ENCODE measurements around the gene RIMS1. TPM values are rescaled to one million over a fixed set of nuclear protein-coding genes. Genes with fewer than 3 reads are reported as not detected.

Gene RIMS1
- total and polyA plus RNA-seq, 2 donors (not counting 1 experiment from before 2014, with no cell fraction given): not detected

DNA sequence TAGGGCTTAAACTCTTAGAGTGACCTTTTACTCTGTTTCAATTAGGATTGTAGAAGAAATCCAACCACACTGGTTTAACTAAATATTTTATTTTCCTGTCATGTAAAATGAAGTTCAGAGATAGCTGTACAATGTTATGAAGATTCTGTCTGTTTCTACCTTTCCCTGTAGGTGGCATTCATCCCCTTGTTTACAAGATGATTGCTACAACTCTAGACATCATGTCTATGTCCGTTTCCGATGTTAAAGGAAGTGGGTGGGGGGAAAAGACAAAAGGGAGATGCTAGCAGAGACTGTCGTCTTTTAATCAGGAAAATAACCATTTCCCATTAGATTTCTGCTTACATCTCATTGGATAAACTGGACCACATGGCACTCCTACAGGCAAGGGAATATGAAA is 30.9 kb upstream of the RIMS1 start:
- ChIA-PET CTCF (no interaction called here), POLR2A (no interaction called here)
- no peak overlapping the region for H3K27ac ChIP-seq (ENCODE audit: low read length in 2 of 2)
- no peaks in the 10 kb centered on the region for H3K4me1 ChIP-seq (ENCODE audit: control insufficient read depth in 2 of 2, insufficient read depth in 2 of 2, low read length in 2 of 2)
- TF ChIP-seq, protein P1, sequence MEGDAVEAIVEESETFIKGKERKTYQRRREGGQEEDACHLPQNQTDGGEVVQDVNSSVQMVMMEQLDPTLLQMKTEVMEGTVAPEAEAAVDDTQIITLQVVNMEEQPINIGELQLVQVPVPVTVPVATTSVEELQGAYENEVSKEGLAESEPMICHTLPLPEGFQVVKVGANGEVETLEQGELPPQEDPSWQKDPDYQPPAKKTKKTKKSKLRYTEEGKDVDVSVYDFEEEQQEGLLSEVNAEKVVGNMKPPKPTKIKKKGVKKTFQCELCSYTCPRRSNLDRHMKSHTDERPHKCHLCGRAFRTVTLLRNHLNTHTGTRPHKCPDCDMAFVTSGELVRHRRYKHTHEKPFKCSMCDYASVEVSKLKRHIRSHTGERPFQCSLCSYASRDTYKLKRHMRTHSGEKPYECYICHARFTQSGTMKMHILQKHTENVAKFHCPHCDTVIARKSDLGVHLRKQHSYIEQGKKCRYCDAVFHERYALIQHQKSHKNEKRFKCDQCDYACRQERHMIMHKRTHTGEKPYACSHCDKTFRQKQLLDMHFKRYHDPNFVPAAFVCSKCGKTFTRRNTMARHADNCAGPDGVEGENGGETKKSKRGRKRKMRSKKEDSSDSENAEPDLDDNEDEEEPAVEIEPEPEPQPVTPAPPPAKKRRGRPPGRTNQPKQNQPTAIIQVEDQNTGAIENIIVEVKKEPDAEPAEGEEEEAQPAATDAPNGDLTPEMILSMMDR (IDR thresholded peaks at IDR 0.05): no peak
- no peak for TF ChIP-seq EZH2 (IDR thresholded peaks at IDR 0.05; ENCODE audit: borderline replicate concordance, insufficient read depth, low read depth, low read length, poor library complexity, severe bottlenecking)
- H2AFZ ChIP-seq (ENCODE audit: insufficient read depth, low read depth, low read length, poor library complexity, severe bottlenecking): no peak overlapping the region
- no peak overlapping the region for H3K4me3 Mint-ChIP-seq
- no peak overlapping the region for H3K27ac Mint-ChIP-seq
- H3K4me1 Mint-ChIP-seq: no peaks in the 10 kb centered on the region
- no peaks in the 10 kb centered on the region for H3K79me2 ChIP-seq (ENCODE audit: control insufficient read depth, insufficient read depth, low read length)
- H3K4me3 ChIP-seq (ENCODE audit: control extremely low read depth in 1 of 5, extremely low read depth in 1 of 5, insufficient read depth in 1 of 5, low read depth in 2 of 5, low read length in 4 of 5): no peak overlapping the region
- DNase-seq (no peak), ATAC-seq (ENCODE audit: low read depth) (no peak)
- H3K27me3 Mint-ChIP-seq: no peaks in the 10 kb centered on the region
- no peak overlapping the region for H3K4me2 ChIP-seq (replicated peaks; ENCODE audit: low read depth, low read length, poor library complexity, severe bottlenecking)
- peaks cover 2% of the 10 kb centered on the region for H3K9me3 Mint-ChIP-seq (ENCODE audit: insufficient read depth)
- no CpG with 5 or more reads among the region's 3 CpGs for WGBS (ENCODE audit: insufficient coverage)
- peaks cover 0 to 3% (median 0%) of the 10 kb centered on the region in 3 donors for H3K9me3 ChIP-seq (ENCODE audit: control extremely low read depth in 1 of 3, control insufficient read depth in 2 of 3, insufficient read depth in 1 of 3, low read length in 2 of 3)
- no peaks in the 10 kb centered on the region for H4K20me1 ChIP-seq (ENCODE audit: control insufficient read depth, insufficient read depth, low read length, poor library complexity, severe bottlenecking)
- no peak overlapping the region for H3K9ac ChIP-seq (ENCODE audit: low read length)
- intact Hi-C loops (cut with micrococcal nuclease): no loop called here
- H3K27me3 ChIP-seq (replicated peaks in 1 of 4; ENCODE audit: control extremely low read depth in 1 of 4, control insufficient read depth in 3 of 4, insufficient read depth in 4 of 4, low read length in 3 of 4): no peaks in the 10 kb centered on the region
- no peaks in the 10 kb centered on the region for H3K36me3 ChIP-seq (replicated peaks in 1 of 2; ENCODE audit: control extremely low read depth in 1 of 2, control insufficient read depth in 1 of 2, extremely low read depth in 1 of 2, insufficient read depth in 2 of 2, low read length in 1 of 2)

DNA sequence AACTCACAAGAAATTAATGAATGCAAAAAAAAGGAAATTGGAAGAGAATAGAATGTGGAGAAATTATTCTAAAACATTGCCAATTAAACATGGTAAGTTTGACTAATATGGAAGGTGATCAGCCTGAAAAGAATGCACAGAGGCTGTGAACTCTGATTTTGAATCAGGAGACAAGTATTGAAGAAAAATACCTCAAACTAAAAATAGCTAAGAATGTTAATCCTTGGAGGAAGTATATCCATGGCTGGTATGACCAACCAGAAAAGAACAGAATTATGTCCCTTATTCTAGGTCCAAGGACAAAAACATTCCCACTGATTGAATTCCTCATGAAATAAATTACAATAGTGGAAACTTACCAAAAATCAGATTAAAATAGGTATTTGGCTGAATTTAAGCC is 7.3 kb upstream of the RIMS1 start:
- H3K79me2 ChIP-seq (ENCODE audit: control insufficient read depth, insufficient read depth, low read length): no peaks in the 10 kb centered on the region
- H3K4me3 Mint-ChIP-seq: no peak overlapping the region
- no peak overlapping the region for H3K4me3 ChIP-seq (ENCODE audit: control extremely low read depth in 1 of 5, extremely low read depth in 1 of 5, insufficient read depth in 1 of 5, low read depth in 2 of 5, low read length in 4 of 5)
- intact Hi-C loops (cut with micrococcal nuclease): no loop called here
- no peak overlapping the region for H3K27ac Mint-ChIP-seq
- ChIA-PET POLR2A (no interaction called here), CTCF (no interaction called here)
- DNase-seq (no peak), ATAC-seq (ENCODE audit: low read depth) (no peak)
- no peaks in the 10 kb centered on the region for H3K4me1 Mint-ChIP-seq
- H3K9me3 ChIP-seq (ENCODE audit: control extremely low read depth in 1 of 3, control insufficient read depth in 2 of 3, insufficient read depth in 1 of 3, low read length in 2 of 3): no peaks in the 10 kb centered on the region
- H4K20me1 ChIP-seq (ENCODE audit: control insufficient read depth, insufficient read depth, low read length, poor library complexity, severe bottlenecking): no peaks in the 10 kb centered on the region
- H3K9ac ChIP-seq (ENCODE audit: low read length): no peak overlapping the region
- TF ChIP-seq EZH2 (IDR thresholded peaks at IDR 0.05; ENCODE audit: borderline replicate concordance, insufficient read depth, low read depth, low read length, poor library complexity, severe bottlenecking): no peak
- TF ChIP-seq, protein P1 (IDR thresholded peaks at IDR 0.05): no peak
- no peaks in the 10 kb centered on the region for H3K4me1 ChIP-seq (ENCODE audit: control insufficient read depth in 2 of 2, insufficient read depth in 2 of 2, low read length in 2 of 2)
- H3K9me3 Mint-ChIP-seq (ENCODE audit: insufficient read depth): no peaks in the 10 kb centered on the region
- H3K27me3 ChIP-seq (replicated peaks in 1 of 4; ENCODE audit: control extremely low read depth in 1 of 4, control insufficient read depth in 3 of 4, insufficient read depth in 4 of 4, low read length in 3 of 4): peaks cover 0 to 5% (median 0%) of the 10 kb centered on the region in 4 experiments
- no peaks in the 10 kb centered on the region for H3K36me3 ChIP-seq (replicated peaks in 1 of 2; ENCODE audit: control extremely low read depth in 1 of 2, control insufficient read depth in 1 of 2, extremely low read depth in 1 of 2, insufficient read depth in 2 of 2, low read length in 1 of 2)
- H3K4me2 ChIP-seq (replicated peaks; ENCODE audit: low read depth, low read length, poor library complexity, severe bottlenecking): no peak overlapping the region
- peaks cover 16% of the 10 kb centered on the region for H3K27me3 Mint-ChIP-seq
- H2AFZ ChIP-seq (ENCODE audit: insufficient read depth, low read depth, low read length, poor library complexity, severe bottlenecking): no peak overlapping the region
- no peak overlapping the region for H3K27ac ChIP-seq (ENCODE audit: low read length in 2 of 2)

Measured in B cell (primary cell).